ENCODE results near the gene SLC38A9. TPM values are rescaled to one million over a fixed set of nuclear protein-coding genes. Genes with fewer than 3 reads are reported as not detected.

SLC38A9 gene
- total and polyA plus RNA-seq, 2 of the 8 experiments (the other 6 are each of a cell fraction or from before 2014, with no cell fraction given): 29.2 to 43.7 TPM

- FAIRE-seq (no peak), DNase-seq (ENCODE audit: low read depth in 1 of 2, low spot score in 2 of 2) (no peak)
- Histone ChIP-seq H2BK20ac (ENCODE audit: low read length) (no peak overlapping the region), H3K79me1 (ENCODE audit: low read depth, low read length) (no peaks in the 10 kb centered on the region), H2BK15ac (ENCODE audit: low read length) (no peak overlapping the region), H4K5ac (ENCODE audit: insufficient read length, low read depth, low read length) (no peak overlapping the region), H3K4me2 (ENCODE audit: insufficient read depth in 1 of 2, low read depth in 2 of 2, low read length in 2 of 2) (no peak overlapping the region), H3K27ac (ENCODE audit: low read depth, low read length) (no peak overlapping the region), H3K23me2 (ENCODE audit: low read depth, low read length) (no peaks in the 10 kb centered on the region), H3K4me3 (ENCODE audit: extremely low read depth in 1 of 4, insufficient read depth in 2 of 4, low read depth in 3 of 4, low read length in 4 of 4) (no peak overlapping the region), H2BK12ac (ENCODE audit: low read depth, low read length) (no peak overlapping the region), H3K56ac (replicated peaks; ENCODE audit: insufficient read length, low read depth, low read length) (no peak overlapping the region), H2BK5ac (ENCODE audit: low read depth, low read length) (no peak overlapping the region), H3K9me3 (ENCODE audit: insufficient read depth in 2 of 2, low read depth in 1 of 2, low read length in 1 of 2) (no peaks in the 10 kb centered on the region), H2AK5ac (ENCODE audit: low read depth, low read length) (no peak overlapping the region), H3K14ac (ENCODE audit: insufficient read length) (no peak overlapping the region), H3K79me2 (ENCODE audit: control insufficient read depth in 1 of 2, insufficient read depth in 2 of 2, low read length in 2 of 2) (no peaks in the 10 kb centered on the region), H3K9ac (replicated peaks in 1 of 4; ENCODE audit: extremely low read depth in 1 of 4, low read depth in 3 of 4, low read length in 3 of 4) (no peak overlapping the region), H3K23ac (ENCODE audit: insufficient read length) (no peak overlapping the region), H4K20me1 (replicated peaks in 1 of 2; ENCODE audit: control insufficient read depth in 1 of 2, insufficient read depth in 2 of 2, low read length in 2 of 2) (no peaks in the 10 kb centered on the region), H3K36me3 (ENCODE audit: control insufficient read depth in 2 of 4, insufficient read depth in 4 of 4, low read length in 3 of 4) (no peaks in the 10 kb centered on the region), H3K27me3 (replicated peaks in 1 of 4; ENCODE audit: control insufficient read depth in 3 of 4, extremely low read depth in 1 of 4, insufficient read depth in 3 of 4, low read length in 3 of 4) (no peaks in the 10 kb centered on the region), H3K4ac (replicated peaks; ENCODE audit: insufficient read length, low read depth, low read length) (no peak overlapping the region), H4K8ac (ENCODE audit: extremely low read depth, insufficient read depth, low read length) (no peak overlapping the region), H2BK120ac (replicated peaks; ENCODE audit: low read depth, low read length) (no peak overlapping the region), H3K4me1 (replicated peaks in 1 of 4; ENCODE audit: control insufficient read depth in 3 of 4, insufficient read depth in 4 of 4, low read length in 3 of 4) (no peaks in the 10 kb centered on the region; a peak in 1 of 7 replicates), H2AFZ (ENCODE audit: low read length) (no peak overlapping the region), H3K18ac (ENCODE audit: extremely low read depth, low read length) (no peak overlapping the region), H4K91ac (replicated peaks; ENCODE audit: insufficient read length, low read length) (no peak overlapping the region)
- CTCF ChIA-PET (ENCODE audit: partially characterized antibody): no interaction called here
- 92% methylated on average over 2 of the region's 2 CpGs; no CpG with 5 or more reads in 1 of the 2 experiments for WGBS, 2 experiments (ENCODE audit: extremely low coverage in 1 of 2, insufficient coverage in 1 of 2, insufficient read length in 1 of 2, insufficient replicate concordance in 2 of 2, low coverage in 1 of 2, low lambda C conversion rate in 2 of 2, missing lambda C conversion rate in 1 of 2)
- POLR2A ChIA-PET (ENCODE audit: partially characterized antibody): interaction anchor here (0.7 kb wide), 1 partner anchor 82 kb away, joined by 3 read pairs; no protein-coding TSS in a partner anchor
- TF ChIP-seq EZH2 (IDR thresholded peaks at IDR 0.05; ENCODE audit: low read depth, low read length, severe bottlenecking) (no peak), CHD1 (IDR thresholded peaks at IDR 0.05; ENCODE audit: low read depth, low read length) (no peak), NRF1 (IDR thresholded peaks at IDR 0.05; ENCODE audit: low read depth, low read length) (no peak), SAP30 (IDR thresholded peaks at IDR 0.05; ENCODE audit: insufficient read depth, insufficient replicate concordance, low read length) (no peak), BACH1 (IDR thresholded peaks at IDR 0.05; ENCODE audit: low read length) (no peak), SIN3A (conservative IDR thresholded peaks at IDR 0.05 in 1 of 2, IDR thresholded peaks at IDR 0.05 in 1 of 2; ENCODE audit: low read depth in 1 of 2, low read length in 2 of 2) (no peak), CTCF (IDR thresholded peaks at IDR 0.05; ENCODE audit: control extremely low read depth in 1 of 3, insufficient read depth in 1 of 3, low read depth in 1 of 3, low read length in 3 of 3) (no peak), SRF (IDR thresholded peaks at IDR 0.05; ENCODE audit: low read depth, low read length) (no peak), SP4 (IDR thresholded peaks at IDR 0.05; ENCODE audit: low read length) (no peak), KDM1A (IDR thresholded peaks at IDR 0.05; ENCODE audit: borderline replicate concordance, low read length) (no peak), CBX8 (IDR thresholded peaks at IDR 0.05; ENCODE audit: borderline replicate concordance, low read depth, low read length) (no peak), TAF1 (IDR thresholded peaks at IDR 0.05; ENCODE audit: low read depth, low read length) (no peak)
These were observed 117.5 kb downstream of the SLC38A9 start for GRCh38 chr5:55594671-55595070.

Measured in H1 (cell line).